Thyroid gland (tissue), 4 donors: ENCODE measurements around the gene COX6A2. TPM values are rescaled to one million over a fixed set of nuclear protein-coding genes. Genes with fewer than 3 reads are reported as not detected.

ENCODE experiments used
- DNase-seq, 2 donors: peaks; one replicate each; pipeline ENCODE4 v3.0.0-alpha.2; 2019
- H3K27ac ChIP-seq, 3 donors: fragments of 200-600 bp; sonication (generic); 1 replicate in 2 of 3; 2 replicates in 1 of 3; pipeline ENCODE4 v1.5.1; 2016 to 2019; ENCODE audit warnings: mild to moderate bottlenecking in 1 of 3, moderate library complexity in 1 of 3
- H3K27me3 ChIP-seq: fragments of 200-600 bp; sonication (generic); one replicate; pipeline ENCODE4 v1.5.1; 2019
- H3K36me3 ChIP-seq, 2 donors: fragments of 200-600 bp; sonication (generic); one replicate each; pipeline ENCODE4 v1.5.1; 2016 to 2019
- H3K4me1 ChIP-seq, 2 donors: fragments of 200-600 bp; sonication (generic); one replicate each; pipeline ENCODE4 v1.5.1; 2017 to 2019
- H3K4me3 ChIP-seq, 3 donors: fragments of 200-600 bp; sonication (generic); replicated peaks in 1 of 3; 1 replicate in 2 of 3; 2 replicates in 1 of 3; pipeline ENCODE4 v1.5.1; 2016; ENCODE audit warnings: mild to moderate bottlenecking in 1 of 3
- H3K9me3 ChIP-seq: fragments of 200-600 bp; sonication (generic); one replicate; pipeline ENCODE4 v1.5.1; 2017
- CTCF ChIP-seq, 6 experiments: fragments of 200-600 bp in 3 of 6; fragments of 450-650 bp in 3 of 6; sonication (generic) in 3 of 6; IDR thresholded peaks; one replicate each; pipeline ENCODE4 v1.5.1; 2016 to 2019; ENCODE audit warnings: antibody characterized with exemption in 6 of 6, mild to moderate bottlenecking in 2 of 6, inconsistent platforms in 1 of 6, moderate library complexity in 1 of 6
- POLR2A ChIP-seq, 2 donors: fragments of 450-650 bp; IDR thresholded peaks; one replicate each; pipeline ENCODE4 v1.6.1; 2017; ENCODE audit warnings: antibody characterized with exemption in 2 of 2, mild to moderate bottlenecking in 2 of 2, moderate library complexity in 1 of 2
- WGBS, 2 donors: methylation state at CpG; one replicate each; pipeline ENCODE4 v1.1.5; 2017; 5-methylcytosine and 5-hydroxymethylcytosine counted together
- intact Hi-C: fragments of 100-400 bp; cut with DNase I; formaldehyde crosslinking; loops from one replicate; pipeline ENCODE4 v1.15.1; 2023
- total RNA-seq, 4 donors: library from RNA; depleted of rRNA; stranded (reverse); fragments of >200 nt; gene quantifications; one replicate each; pipeline ENCODE4 v1.2.3, GENCODE V29; 2016

The COX6A2 gene
- total RNA-seq, 4 donors from 2014 or later, result not detected

GRCh38 chr16:31388535-31388934 is 39.6 kb downstream of the COX6A2 start:
- intact Hi-C loops, result no loop called here
- Histone ChIP-seq H3K27me3 (no peaks in the 10 kb centered on the region), H3K4me1 (no peaks in the 10 kb centered on the region), H3K9me3 (no peaks in the 10 kb centered on the region), H3K27ac (no peak overlapping the region), H3K4me3 (no peak overlapping the region), H3K36me3 (no peaks in the 10 kb centered on the region)
- WGBS, 2 donors, result 76 to 79% methylated on average over 2 of the region's 2 CpGs
- TF ChIP-seq POLR2A (IDR thresholded peaks at IDR 0.05) (no peak), CTCF (IDR thresholded peaks at IDR 0.05) (no peak)
- no peak for DNase-seq

- H3K27me3 ChIP-seq, result no peaks in the 10 kb centered on the region
These were observed 41.8 kb downstream of the COX6A2 start for GRCh38 chr16:31386157-31386984.

GRCh38 chr16:31385680-31386079 is 42.5 kb downstream of the COX6A2 start:
- Histone ChIP-seq H3K36me3 (no peaks in the 10 kb centered on the region), H3K27me3 (no peaks in the 10 kb centered on the region), H3K4me1 (no peaks in the 10 kb centered on the region), H3K4me3 (no peak overlapping the region), H3K27ac (no peak overlapping the region), H3K9me3 (no peaks in the 10 kb centered on the region)
- intact Hi-C loops, result no loop called here
- TF ChIP-seq CTCF (IDR thresholded peaks at IDR 0.05) (no peak), POLR2A (IDR thresholded peaks at IDR 0.05) (no peak)
- WGBS, 2 donors, result 82 to 84% methylated on average over 4 of the region's 4 CpGs
- no peak for DNase-seq

More at GRCh38 chr16:31386157-31386984, 41.8 kb downstream of the COX6A2 start:
- Histone ChIP-seq H3K36me3 (no peaks in the 10 kb centered on the region), H3K4me3 (no peak overlapping the region), H3K27ac (no peak overlapping the region), H3K4me1 (no peaks in the 10 kb centered on the region), H3K9me3 (no peaks in the 10 kb centered on the region)
- intact Hi-C loops, result no loop called here
- 52 to 64% methylated on average over 6 of the region's 6 CpGs for WGBS, 2 donors
- no peak for TF ChIP-seq POLR2A (IDR thresholded peaks at IDR 0.05)
- TF ChIP-seq CTCF (IDR thresholded peaks at IDR 0.05), result no peak
- DNase-seq, result no peak

- Histone ChIP-seq H3K27ac (no peak overlapping the region), H3K36me3 (no peaks in the 10 kb centered on the region), H3K9me3 (no peaks in the 10 kb centered on the region), H3K27me3 (no peaks in the 10 kb centered on the region), H3K4me3 (no peak overlapping the region), H3K4me1 (no peaks in the 10 kb centered on the region)
- intact Hi-C loops, result no loop called here
- TF ChIP-seq CTCF (IDR thresholded peaks at IDR 0.05) (peak in 4 of 6 experiments; percentile 7 to 54 (median 26)), POLR2A (IDR thresholded peaks at IDR 0.05) (no peak)
- DNase-seq, result peak; percentile 40 to 44
- 22 to 24% methylated on average over 14 of the region's 14 CpGs for WGBS, 2 donors
These were observed 45.5 kb downstream of the COX6A2 start for GRCh38 chr16:31382485-31383161.

- no peak overlapping the region for H3K4me3 ChIP-seq
These were observed 48.0 kb downstream of the COX6A2 start for GRCh38 chr16:31380201-31380600.

More at GRCh38 chr16:31380201-31380600, 48.0 kb downstream of the COX6A2 start:
- Histone ChIP-seq H3K27ac (no peak overlapping the region), H3K9me3 (no peaks in the 10 kb centered on the region), H3K27me3 (no peaks in the 10 kb centered on the region), H3K4me1 (no peaks in the 10 kb centered on the region), H3K36me3 (no peaks in the 10 kb centered on the region)
- TF ChIP-seq POLR2A (IDR thresholded peaks at IDR 0.05) (no peak), CTCF (IDR thresholded peaks at IDR 0.05) (no peak)
- 65 to 70% methylated on average over 10 to 11 of the region's 12 CpGs for WGBS, 2 donors
- DNase-seq, result no peak
- intact Hi-C loops, result no loop called here
